HG02938 (cell line): ENCODE data around the gene CR2.
"Not testable (repeated sequence)": the region's sequence is repeated elsewhere in the genome, so short reads cannot be mapped to it uniquely, and the experiment has no call there.

Source experiments
- ATAC-seq: cut with Tn5 transposase; IDR thresholded peaks from one replicate; pipeline ENCODE4 v1.9.1; 2021; ENCODE audit warnings: mild to moderate bottlenecking, moderate library complexity; ENCODE audit not compliant: unreplicated experiment

CR2 gene

DNA sequence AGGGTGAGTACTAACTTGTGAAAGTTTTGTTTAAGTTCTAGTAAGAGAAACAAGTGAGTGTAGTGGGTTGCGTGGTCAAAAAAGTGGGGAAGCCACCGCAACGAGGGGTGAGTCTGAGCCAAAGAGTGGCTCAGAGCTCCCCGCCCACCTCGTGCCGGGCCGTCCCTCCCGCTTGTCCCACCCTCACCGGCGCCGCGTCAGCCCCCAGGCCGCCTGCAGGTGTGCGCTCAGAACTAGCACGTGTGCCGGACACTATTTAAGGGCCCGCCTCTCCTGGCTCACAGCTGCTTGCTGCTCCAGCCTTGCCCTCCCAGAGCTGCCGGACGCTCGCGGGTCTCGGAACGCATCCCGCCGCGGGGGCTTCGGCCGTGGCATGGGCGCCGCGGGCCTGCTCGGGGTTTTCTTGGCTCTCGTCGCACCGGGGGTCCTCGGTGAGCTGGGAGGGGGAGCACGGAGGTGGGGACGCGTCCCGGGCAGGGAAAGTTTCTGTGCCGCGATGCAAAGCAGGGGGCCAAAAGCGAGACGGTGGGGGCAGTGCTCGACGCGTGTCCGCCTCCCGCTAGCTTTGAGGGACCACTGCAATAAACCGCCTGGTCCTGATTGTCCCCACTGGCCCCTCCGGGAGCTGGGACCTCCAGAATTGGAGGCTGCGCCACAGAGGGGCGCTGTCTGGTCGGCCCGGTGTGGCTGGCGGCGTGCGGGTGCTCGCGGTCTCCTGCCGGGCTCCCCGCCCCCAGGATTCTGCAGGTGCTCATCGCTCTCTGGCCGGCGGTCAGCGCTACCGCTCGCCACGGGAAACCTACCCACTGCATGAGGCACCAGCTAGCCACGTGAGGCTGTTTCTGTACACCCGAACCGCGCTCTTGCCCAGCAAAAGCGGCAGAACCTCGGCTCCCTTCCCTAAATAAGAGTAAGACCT is at the start of gene CR2:
Gene CR2 (plus strand): TSS at position 283 of the 919 bp plus-strand sequence. CDS start 91 bp downstream, at position 374.
- peak; percentile 82 for ATAC-seq

DNA sequence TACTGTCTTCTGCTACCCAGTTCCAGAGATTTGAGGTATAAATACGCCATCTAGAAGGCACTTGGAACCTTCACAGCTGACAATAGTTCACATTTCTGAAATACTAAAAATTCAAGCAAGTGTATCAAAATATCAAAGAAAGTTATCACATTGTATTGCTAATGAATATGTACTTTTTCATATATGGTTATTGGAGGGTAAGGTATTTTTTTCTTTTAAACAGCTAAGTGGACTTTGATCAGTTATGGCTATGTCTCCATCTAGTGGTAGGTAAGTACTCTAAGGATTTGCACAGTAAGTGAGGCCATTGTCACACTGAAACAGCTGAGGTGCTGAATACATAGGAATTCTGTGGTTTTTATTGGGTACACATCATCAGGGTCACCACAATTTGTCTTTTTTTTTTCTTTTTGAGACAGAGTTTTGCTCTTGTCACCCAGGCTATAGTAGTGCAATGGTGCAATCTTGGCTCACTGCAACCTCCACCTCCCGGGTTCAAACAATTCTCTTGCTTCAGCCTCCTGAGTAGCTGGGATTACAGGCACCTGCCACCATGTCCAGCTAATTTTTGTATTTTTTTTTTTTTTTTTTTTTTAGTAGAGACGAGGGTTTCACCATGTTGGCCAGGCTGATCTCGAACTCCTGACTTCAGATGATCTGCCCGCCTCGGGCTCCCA is 49.1 kb upstream of the CR2 start:
- no peak for ATAC-seq

DNA sequence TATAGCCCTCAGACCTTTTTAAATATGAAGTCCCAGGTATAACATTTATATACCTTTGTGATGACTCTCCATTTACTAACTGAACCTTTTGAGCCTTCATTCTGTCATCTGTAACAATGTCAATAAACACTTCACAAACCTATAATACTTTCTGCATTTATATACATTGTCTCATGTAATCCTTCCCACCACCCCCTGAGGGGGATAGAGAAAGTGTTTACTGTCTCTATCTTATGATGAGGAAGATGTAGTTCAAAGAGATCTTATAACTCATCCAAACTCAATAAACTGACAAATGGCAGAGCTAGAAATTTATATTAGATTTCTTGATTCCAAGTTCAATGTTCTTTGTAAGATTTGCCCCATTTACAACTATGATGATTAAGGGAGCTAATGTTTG is 48.3 kb upstream of the CR2 start:
- no peak for ATAC-seq

DNA sequence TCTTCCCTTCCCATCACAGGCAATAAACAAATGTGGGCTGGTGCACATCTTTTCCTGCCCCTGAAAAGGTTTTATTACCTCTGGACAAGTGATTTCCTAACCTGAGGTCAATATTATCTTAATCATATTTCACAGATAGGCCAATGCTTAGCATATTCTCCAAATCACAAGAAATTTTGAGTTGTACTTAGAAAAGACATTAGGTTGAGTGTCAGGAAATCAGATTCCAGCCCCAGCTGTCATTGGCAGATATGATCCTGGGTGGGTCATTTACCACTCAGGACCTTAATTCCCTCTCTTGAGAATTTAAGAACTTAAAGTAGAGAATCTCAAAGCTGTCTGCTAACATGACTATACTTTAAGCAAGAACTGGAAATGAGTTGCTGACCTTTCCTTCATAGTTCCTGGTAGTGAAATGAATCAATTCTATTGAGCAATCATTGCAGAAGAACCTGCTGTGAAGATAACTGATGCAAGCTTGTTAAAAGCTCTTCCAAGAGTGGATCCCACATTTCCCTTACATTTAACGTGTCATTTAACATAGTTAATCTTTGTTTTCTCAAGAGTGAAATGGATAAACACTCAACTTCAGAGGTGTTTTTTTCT is 46.4 kb upstream of the CR2 start:
- ATAC-seq, result no peak

DNA sequence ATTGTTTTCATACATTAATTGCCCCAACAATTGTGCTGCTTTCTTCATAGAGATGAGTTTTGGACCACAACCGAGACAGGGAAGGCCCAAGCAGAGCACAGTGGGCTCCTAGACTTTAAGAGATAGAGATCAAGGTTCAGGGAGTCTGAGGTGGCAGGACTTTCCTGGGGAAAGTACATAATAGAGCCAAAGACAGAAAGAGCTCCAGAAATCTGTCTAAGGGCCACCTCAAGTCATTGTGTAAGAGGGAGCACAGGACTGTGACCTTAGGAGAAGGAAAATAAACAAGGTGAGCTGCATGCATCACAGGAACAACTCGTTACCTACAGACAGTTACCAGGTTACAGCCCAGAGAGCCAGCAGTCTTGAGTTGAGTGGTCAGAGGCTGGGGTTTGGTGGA is 41.3 kb upstream of the CR2 start:
- no peak for ATAC-seq

DNA sequence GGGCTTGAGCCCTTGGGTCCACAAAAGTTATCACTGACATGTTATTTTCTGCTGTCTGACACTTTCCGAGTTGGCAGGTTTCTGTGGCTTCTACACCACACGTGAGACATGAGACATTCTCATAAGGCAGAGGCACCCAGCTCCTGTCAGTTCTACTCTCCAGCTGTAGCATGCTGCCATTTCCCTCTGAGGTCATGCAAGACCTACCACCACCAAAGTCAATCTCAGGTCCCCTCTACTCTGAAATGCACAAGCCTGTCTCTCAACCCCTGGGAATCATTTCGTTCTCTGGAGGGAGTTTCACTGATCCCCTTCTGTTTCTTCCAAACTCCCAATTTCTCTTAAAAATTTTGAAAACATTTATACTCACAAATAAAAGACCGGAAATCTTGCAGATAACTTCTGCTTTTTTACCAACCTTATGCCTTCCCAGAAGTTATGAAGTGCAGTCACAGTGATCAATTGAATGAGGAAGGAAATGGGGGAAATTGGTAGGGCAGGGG is 39.5 kb upstream of the CR2 start:
- peak; percentile 90 for ATAC-seq

DNA sequence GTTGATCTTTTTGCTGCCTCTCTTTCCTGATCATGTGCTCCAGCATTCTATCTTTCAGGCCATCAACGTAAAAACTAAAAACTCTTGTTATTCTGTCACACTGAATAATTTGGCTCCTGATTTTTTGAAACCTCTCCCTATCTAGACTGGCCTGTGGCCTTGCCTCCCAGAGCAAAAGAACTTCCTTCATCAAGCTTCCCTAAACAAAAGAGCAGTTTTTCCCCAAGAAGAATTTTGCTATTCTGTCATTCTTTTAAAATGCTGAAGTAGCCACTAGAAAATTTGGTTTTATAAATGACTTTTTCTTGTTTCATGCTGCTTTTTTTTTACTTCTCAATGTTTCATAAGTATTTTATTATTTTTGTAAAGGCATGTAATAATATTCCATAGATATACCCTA is 37.1 kb upstream of the CR2 start:
- no peak for ATAC-seq

DNA sequence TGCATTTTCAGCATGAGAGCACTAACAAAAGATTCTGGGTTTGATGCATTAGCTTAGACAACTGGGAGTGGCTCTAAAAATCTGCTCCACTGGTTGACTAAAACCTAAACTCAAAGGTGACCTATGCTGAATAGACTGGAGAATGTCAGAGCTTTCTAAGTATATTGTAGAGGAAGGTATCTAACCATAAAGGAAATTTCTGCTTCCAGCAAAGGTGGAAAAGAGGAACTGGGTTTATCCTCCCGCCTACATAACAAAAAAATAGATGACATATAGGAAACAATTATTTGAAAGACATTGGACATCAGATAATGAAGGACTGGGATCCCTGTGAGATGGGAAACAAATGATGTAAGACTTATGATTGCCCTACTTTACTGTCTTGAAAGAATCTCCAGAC is 35.8 kb upstream of the CR2 start:
- ATAC-seq, result no peak

DNA sequence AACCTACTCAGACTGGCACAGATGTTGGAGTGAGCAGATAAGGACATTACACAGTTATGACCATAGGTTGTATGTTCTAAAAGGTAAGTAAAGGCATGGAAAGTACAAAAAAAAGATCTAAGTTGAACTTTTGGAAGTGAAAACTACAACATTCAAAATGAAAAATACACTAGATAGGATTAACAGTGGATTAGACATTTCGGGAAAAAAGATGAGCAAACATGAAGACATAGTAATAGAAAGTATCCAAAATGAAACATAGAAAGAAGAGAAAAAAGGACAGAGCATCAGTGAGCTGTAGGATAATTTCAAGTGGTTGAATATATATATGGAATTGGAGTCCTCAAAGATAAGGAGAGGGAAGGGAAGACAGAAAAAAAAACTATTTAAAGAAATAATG is 34.0 kb upstream of the CR2 start:
- no peak for ATAC-seq

DNA sequence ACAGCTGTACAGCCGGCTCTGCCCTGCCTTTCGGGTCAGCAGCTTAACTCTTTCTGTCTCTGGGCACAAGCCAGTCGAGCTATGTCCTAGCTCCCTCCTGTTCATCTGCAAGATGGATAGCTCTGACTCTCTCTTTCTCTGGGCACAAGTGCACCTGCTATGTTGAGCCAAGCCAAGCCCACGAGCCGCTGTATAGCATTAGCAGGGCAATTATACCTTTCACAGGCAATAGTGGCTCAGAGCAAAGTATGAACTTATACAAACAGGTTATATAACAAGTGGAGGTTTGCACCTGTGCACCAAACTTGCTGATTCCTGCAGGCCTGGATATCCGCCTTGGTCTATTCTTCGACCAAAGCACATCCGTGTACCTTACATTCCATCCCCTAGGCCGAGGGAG is 33.0 kb upstream of the CR2 start:
- no peak for ATAC-seq

DNA sequence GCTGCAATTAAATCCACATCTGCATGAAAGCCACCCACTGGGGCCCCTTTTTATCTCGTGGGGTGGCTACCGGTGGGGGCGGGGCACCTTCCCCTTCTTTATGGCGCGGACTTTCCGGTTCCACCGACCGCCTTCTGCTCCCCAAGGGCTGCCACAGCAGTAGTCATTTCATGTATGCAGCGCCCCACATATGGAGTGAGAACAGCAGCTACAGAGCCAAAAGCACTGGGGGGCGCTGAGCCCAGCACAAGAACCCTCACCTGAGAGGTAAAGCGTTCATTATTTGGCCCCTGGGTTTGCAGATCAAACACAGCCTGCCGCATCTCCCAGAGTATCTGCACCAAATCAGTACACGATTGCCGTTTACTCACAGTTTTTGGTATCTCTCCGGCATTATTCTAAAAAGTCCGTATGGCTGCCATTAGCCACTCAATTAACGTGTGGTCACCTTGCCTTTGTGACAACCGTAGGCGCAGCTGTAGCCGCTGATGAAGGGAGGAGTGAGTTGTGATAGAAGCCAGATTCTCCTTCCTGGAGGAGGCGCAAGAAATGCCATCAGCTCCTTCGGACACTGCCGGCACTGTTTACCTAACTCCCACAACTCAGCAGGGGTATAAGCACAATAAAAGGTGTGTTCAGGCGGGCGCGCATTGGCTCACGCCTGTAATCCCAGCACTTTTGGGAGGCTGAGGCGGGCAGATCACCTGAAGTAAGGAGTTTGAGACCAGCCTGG is 30.4 kb upstream of the CR2 start:
- ATAC-seq, result no peak

DNA sequence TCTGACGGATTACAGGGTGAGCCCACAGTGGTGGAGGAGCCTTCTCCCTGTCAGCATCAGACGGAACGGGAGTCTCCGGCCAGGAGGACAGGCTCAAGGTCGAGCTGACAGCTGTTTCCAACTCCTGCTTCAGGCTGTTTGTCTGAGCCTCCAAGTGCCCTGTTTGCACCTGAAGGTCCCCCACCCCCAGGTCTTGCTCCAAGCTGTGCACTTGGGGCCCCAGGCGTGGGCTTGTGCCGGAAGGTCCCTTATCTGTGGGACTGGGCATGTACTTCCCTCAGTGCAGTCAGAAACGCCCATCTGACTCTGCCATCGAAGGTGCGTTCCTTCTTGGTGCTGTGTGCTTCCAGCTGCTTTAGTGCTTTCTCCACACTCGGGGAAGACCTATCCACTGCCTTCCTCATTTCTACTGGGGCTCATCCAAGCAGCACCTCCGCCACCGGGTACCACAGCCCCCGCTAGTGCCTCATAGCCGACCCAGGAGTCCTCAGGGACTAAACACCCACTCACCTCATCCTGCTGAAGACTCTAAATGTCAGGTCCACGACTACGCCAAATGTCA is 29.5 kb upstream of the CR2 start:
- no peak for ATAC-seq

DNA sequence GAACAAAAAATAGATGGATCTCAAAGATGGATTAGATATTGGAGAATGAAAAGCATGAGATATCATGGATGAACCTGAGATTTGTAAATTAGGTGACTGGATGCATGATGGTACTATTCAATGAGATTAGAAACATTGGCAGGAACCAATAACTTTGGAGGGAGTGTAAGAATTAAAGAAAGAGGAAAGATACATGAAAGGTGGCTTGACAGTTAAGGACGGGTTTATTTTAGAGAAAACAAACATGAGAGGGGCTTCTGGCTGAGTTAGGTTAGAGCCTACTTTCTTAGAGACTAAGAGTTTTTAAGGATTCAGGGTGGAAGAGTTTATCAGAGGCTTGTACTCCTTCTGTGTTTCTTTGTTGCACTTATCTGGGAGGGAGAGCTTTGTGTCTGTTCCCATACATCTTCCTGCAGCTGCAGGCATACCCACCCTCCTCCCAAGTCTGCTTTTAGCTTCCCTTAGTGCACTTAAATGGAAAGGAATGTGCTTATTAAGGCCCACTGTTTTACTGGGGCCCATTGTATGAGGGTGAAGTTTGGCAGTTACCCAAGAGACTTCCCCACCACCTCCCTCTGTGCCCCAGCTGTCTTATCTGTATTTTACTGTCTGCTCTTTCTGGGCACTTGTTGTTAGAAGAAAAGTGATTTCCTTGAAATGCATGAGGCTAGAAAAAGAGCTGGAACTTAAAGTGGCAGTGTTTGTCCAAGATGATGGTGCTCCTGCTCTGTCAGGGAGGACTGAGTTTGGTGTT is 26.1 kb upstream of the CR2 start:
- ATAC-seq, result no peak

DNA sequence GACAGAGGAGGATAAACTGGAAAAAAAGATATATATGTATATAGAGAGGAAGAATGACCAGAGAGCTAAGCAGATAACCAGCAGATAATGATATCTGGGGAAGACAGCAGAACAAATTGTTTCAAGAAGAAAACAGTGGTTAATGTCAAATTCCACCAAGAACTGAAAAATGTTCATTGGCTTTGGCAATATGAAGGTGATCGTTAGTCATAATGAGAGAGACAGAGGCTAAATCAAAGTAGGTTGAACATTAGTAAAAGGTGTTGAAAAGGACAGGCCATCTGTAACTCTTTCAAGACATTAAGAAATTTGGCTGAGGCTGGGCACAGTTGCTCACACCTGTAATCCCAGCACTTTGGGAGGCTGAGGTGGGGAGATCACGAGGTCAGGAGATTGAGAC is 25.3 kb upstream of the CR2 start:
- no peak for ATAC-seq

DNA sequence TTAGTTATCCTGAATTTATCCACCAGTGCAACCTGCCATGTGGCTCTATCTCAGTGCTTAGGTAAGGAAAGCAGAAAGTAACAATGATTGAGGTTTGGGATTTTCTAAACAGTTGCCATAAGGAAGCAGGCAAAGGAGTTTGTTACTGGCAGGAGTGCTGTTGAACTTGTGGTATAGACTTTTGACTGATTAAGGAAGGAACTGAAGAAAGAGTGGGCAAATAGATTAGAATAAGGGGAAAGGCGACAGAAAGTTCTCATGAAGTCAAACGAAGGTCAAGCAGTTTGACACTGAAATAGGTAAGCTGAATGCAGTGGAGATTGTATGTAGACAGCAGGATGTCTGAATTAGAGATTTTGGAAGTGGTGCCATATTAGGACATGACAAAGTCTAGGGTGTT is 24.2 kb upstream of the CR2 start:
- ATAC-seq, result peak; percentile 64

DNA sequence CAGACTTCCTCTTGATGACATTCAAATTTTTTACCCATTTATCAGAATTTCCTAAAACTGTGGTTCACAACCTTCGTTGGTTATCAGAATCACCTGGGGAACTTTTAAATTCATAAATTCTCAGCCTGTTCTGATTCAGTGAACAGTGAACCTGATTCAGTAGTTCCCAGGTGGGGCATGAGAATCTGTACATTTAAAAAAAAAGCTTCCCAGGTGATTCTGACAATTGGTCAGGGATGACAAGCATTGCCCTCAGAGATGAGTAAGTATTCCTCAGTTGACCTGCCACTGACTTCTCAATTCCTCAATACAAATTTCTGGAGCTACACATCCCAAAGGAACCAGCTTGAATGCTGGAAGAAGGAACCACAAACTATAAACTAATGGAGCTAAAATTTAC is 23.5 kb upstream of the CR2 start:
- ATAC-seq, result no peak

DNA sequence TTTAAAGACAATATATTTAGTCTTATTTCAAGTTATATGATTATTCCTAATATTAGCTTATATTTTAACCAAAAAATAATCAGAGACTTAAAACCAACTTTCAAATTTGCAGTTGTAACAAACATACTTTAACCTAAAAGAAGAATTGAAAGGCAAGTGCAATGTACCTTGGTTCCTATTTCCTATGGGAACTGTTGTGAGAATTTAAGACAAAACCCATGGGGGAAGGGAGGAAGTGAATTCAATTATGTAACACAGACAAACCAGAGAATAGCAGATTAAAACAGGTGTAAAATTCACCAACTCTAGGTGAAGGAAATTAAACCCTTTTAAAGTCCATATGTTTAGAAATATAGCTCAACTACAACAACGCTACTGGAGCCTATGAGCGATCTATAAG is 22.6 kb upstream of the CR2 start:
- ATAC-seq, result no peak

DNA sequence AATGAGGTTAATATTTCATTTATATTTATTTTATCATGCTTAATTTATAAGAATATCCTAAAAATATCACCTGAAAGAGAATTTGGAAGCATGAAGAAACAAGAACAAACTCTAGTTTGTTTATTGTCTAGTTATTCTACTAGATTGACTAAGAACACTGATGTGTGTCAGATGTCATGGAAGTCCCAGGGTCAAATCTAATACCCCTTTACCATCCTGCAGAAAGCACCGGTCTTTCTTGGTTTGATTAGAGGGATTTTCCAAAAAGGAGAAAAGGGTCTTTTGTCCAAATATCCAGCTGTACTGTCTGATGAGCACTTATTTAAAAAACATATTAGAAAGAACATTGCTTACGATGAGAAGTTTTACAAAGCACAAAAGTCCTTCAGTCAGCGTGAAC is 20.7 kb upstream of the CR2 start:
- no peak for ATAC-seq

DNA sequence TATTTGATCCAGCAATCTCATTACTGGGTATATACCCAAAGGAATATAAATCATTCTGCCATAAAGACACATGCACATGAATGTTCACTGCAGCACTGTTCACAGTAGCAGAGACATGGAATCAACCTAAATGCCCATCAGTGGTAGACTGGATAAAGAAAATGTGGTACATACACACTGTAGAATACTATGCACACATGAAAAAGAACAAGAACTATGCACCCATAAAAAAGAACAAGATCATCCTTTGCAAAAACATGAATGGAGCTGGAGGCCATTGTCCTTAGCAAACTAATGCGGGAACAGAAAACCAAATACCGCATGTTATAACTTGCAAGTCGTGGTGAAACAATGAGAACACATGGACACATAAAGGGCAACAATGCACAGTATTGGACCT is 17.4 kb upstream of the CR2 start:
- ATAC-seq, result not testable (repeated sequence)

DNA sequence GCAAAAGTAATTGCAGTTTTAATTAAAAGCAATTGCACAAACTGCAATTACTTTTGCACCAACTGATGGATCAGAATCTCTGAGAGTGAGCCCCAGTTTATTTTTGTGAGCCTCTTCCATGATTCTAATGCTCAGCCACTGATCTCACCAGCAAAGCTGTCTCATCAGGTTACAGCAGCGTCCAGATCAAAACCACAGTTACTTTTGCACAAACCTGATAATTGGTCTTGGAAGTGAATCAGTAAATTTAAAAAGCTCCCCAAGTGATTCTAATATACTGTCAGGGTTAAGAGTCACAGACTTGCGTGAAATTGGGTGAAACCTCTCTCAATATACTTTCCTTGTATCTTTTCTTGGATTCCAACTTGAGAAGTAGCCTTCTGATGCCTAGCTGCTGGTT is 13.5 kb upstream of the CR2 start:
- ATAC-seq, result no peak
